ENCODE results near the gene AK5.

AK5 gene

DNA sequence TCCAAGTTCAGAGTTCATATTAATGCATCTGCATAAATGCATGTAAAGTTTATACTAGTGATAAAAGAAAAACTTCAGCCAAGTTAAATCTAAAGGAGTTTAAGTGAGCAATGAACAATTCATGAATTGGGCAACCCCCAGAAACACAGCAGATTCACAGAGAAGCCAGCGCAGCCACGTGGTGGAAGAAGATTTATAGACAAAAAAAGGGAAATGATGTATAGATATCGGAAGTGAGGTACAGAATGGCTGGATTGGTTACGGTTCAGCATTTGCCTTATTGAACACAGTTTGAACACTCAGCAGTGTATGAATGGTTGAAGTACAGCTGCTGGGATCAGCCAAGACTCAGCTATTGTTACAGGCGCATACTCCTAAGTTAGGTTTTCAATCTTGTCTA lies 5.7 kb downstream of the AK5 start:
- TF ChIP-seq, protein P1, sequence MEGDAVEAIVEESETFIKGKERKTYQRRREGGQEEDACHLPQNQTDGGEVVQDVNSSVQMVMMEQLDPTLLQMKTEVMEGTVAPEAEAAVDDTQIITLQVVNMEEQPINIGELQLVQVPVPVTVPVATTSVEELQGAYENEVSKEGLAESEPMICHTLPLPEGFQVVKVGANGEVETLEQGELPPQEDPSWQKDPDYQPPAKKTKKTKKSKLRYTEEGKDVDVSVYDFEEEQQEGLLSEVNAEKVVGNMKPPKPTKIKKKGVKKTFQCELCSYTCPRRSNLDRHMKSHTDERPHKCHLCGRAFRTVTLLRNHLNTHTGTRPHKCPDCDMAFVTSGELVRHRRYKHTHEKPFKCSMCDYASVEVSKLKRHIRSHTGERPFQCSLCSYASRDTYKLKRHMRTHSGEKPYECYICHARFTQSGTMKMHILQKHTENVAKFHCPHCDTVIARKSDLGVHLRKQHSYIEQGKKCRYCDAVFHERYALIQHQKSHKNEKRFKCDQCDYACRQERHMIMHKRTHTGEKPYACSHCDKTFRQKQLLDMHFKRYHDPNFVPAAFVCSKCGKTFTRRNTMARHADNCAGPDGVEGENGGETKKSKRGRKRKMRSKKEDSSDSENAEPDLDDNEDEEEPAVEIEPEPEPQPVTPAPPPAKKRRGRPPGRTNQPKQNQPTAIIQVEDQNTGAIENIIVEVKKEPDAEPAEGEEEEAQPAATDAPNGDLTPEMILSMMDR (conservative IDR thresholded peaks at IDR 0.05) = no peak
- no peak overlapping the region for H3K27ac ChIP-seq

GRCh38 chr1:77288275-77288674 lies 6.5 kb downstream of the AK5 start:
- H3K27ac ChIP-seq = no peak overlapping the region
- TF ChIP-seq, protein P1 (conservative IDR thresholded peaks at IDR 0.05) = no peak

DNA sequence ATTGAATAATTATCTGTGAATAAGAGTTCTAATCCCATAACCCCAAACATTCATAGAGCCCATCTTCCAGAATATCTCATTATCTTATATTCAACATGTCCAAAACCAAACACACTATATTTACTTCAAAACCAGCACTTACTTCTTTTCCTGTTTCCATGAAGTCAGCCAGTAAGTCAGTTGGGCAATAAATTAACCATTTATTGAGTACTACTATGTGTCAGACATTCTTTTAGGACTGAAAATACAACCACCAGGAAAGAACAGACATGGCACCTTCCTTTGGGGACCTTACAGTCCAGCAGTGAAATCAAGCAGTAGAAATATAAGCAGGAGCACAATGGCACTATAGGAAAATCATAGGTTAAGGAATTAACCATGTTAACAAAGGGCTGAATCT lies 8.8 kb downstream of the AK5 start:
- no peak overlapping the region for H3K27ac ChIP-seq
- TF ChIP-seq, protein P1 (conservative IDR thresholded peaks at IDR 0.05) = no peak

- TF ChIP-seq, protein P1 (conservative IDR thresholded peaks at IDR 0.05) = no peak
- H3K27ac ChIP-seq = no peak overlapping the region
Observed at GRCh38 chr1:77292551-77292950, 10.7 kb downstream of the AK5 start.

- TF ChIP-seq, protein P1 (conservative IDR thresholded peaks at IDR 0.05) = no peak
- no peak overlapping the region for H3K27ac ChIP-seq
Observed at GRCh38 chr1:77300566-77300965, 18.7 kb downstream of the AK5 start.

- H3K27ac ChIP-seq = no peak overlapping the region
- TF ChIP-seq, protein P1 (conservative IDR thresholded peaks at IDR 0.05) = no peak
Observed at GRCh38 chr1:77303387-77303786, 21.6 kb downstream of the AK5 start.

DNA sequence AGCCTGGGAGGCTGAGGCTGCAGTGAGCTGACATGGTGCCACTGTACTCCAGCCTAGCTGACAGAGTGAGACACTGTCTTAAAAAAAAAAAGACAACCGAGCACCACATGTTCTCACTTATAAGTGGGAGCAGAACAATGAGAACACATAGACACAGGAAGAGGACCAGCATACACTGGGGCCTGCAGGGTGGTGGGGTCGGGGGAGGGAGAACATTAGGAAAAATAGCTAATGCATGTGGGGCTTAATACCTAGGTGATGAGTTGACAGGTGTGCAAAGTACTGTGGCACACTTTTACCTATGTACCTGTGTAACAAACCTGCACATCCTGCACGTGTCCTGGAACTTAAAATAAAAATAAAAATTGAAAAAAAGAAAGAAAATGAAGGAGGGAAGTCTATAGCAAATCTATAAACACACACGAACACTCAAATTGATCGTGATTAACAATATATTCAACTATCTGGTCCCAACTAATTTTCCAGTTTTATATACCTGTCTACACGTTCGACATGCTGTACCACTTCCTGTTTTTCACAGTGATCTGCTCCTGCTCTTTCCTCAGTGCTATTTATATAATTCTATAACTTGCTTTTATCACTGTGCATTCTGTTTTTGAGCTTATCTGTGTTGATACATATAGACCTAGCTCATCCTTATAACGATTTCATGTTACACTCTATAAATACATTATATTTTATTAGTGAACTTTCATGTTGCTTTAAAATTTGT lies 27.2 kb downstream of the AK5 start:
- H3K27ac ChIP-seq = no peak overlapping the region
- TF ChIP-seq, protein P1 (conservative IDR thresholded peaks at IDR 0.05) = no peak

Data from VCaP (cell line).